HUES64 (cell line): ENCODE results near the gene PRM2.
"Not testable (repeated sequence)": the region's sequence is repeated elsewhere in the genome, so short reads cannot be mapped to it uniquely, and the experiment has no call there.

Experiments
- H3K27ac ChIP-seq: 2 replicates; pipeline ENCODE4 v1.7.0; 2013; ENCODE audit warnings: low read depth, low read length, inconsistent platforms
- H3K27me3 ChIP-seq: 2 replicates; pipeline ENCODE4 v1.6.1; 2013; ENCODE audit warnings: mild to moderate bottlenecking, low read length; ENCODE audit not compliant: insufficient read depth
- H3K36me3 ChIP-seq: 2 replicates; pipeline ENCODE4 v1.6.1; 2013; ENCODE audit warnings: mild to moderate bottlenecking, low read length; ENCODE audit not compliant: insufficient read depth
- H3K4me1 ChIP-seq: 2 replicates; pipeline ENCODE4 v1.6.1; 2013; ENCODE audit warnings: mild to moderate bottlenecking, low read length, moderate library complexity; ENCODE audit not compliant: insufficient read depth
- H3K4me3 ChIP-seq: 2 replicates; pipeline ENCODE4 v1.5.1; 2013; ENCODE audit warnings: mild to moderate bottlenecking, low read length, moderate library complexity
- H3K9ac ChIP-seq: 2 replicates; pipeline ENCODE4 v1.6.1; 2013; ENCODE audit warnings: mild to moderate bottlenecking, low read depth, low read length
- H3K9me3 ChIP-seq: 2 replicates; pipeline ENCODE4 v1.6.1; 2013; ENCODE audit warnings: low read depth, low read length; ENCODE audit not compliant: insufficient read depth
- WGBS: fragments of 150-250, 120-280 bp; methylation state at CpG from one replicate; pipeline ENCODE4 v1.1.7; 2013; ENCODE audit warnings: missing lambda C conversion rate; 5-methylcytosine and 5-hydroxymethylcytosine counted together

The PRM2 gene

GRCh38 chr16:11306381-11306780, 30.1 kb upstream of the PRM2 start:
- Histone ChIP-seq H3K4me3 (no peak overlapping the region), H3K36me3 (no peaks in the 10 kb centered on the region), H3K9me3 (no peaks in the 10 kb centered on the region), H3K4me1 (no peaks in the 10 kb centered on the region), H3K27ac (no peak overlapping the region), H3K27me3 (no peaks in the 10 kb centered on the region), H3K9ac (no peak overlapping the region)
- WGBS = 76% methylated on average over 5 of the region's 8 CpGs

DNA sequence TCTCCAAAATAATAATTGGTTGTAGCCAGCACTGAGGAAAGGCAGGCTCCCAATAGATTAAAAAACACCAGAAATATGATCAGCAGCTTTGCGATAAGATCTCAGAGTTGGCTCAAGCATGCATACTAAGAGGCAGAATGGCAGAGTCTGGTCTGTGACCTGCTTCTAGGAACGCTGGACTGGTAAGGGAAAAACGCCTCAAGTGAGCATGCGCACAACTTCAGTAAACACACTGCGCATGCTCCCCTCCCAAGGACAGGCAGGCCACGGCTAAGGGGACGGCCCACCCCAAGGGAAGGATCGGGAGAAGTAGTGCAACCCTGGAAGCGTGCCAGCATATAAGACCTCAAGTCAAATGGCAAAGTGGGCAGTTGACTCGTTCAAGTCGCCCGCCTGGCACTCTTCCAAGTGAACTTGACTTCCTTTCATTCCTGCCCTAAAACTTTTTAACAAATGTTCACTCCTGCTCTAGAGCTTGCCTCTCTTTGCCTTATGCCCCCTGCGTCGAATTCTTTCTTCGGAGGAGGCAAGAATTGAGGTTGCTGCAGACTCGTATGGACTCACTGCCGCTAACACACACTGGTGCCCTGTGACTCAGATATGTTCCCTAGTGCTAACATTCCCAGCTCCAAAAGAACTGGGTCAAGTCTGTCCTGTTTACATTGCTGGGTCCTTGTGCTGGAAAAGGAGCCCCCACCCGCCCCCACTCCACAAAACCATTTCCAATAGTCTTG, 27.3 kb upstream of the PRM2 start:
- Histone ChIP-seq H3K27ac (no peak overlapping the region), H3K27me3 (no peaks in the 10 kb centered on the region), H3K4me3 (no peak overlapping the region), H3K9ac (no peak overlapping the region), H3K36me3 (no peaks in the 10 kb centered on the region), H3K4me1 (no peaks in the 10 kb centered on the region), H3K9me3 (no peaks in the 10 kb centered on the region)
- 93% methylated on average over 18 of the region's 18 CpGs for WGBS

DNA sequence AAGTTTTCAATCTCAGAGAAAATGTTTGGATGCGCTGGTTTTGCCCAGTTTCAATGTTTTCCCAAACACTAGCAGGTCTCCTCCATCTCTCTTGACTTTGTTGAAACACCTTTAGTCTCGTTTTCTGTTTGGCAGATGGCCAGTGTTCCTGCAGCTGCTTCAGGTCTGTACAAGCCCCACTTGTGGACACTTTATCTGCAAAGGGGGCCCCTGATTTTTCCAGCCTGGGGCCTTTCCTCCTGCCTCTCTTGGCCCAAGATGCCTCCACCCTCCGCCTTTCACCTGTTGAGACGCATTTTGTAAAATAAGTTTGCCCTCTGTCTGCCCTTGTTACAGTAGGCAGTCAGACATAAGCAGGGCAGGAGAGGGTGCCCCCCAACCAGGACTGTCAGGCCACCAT, 26.7 kb upstream of the PRM2 start:
- Histone ChIP-seq H3K27me3 (no peaks in the 10 kb centered on the region), H3K9me3 (no peaks in the 10 kb centered on the region), H3K4me3 (no peak overlapping the region), H3K9ac (no peak overlapping the region), H3K27ac (no peak overlapping the region), H3K4me1 (no peaks in the 10 kb centered on the region), H3K36me3 (no peaks in the 10 kb centered on the region)
- 96% methylated on average over 4 of the region's 4 CpGs for WGBS

DNA sequence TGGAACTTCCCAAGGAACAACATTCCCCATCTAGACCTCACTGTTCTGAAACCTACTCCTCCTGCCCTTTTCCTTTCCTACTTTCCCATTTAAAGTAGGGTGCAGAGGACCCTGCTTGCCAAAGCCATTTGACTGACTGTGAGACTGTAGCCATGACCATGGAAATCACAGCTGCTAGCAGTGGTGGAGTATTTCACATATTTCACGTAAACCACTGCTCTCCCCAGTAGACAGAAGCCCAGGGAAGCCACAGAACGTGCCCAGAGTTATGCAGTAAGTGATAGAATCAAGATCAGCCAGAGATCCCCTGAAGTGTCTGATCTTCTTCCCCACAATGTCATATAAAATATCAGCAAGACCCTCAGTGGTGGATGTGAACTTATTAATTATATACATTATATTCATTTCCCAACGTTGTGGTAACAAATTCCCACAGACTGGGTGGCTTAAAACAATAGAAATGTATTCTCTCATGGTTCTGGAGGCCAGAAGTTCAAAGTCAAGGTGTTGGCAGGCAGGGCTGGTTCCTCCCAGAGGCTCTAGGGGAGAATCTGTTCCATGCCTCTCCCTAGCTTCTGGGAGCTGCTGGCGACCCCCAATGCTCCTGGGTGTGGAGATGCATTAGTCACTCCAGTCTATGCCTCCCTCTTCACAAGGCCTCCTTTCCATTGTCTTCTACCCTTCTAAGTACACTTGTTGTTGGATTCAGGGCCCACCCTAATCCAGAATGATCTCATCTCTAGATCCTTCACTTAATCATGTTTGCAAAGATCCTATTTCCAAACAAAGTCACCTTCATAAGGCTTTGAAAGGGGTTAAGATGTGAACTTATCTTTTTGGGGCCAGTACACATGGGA, 25.6 kb upstream of the PRM2 start:
- no peak overlapping the region for H3K27ac ChIP-seq
- H3K4me3 ChIP-seq = no peak overlapping the region
- H3K9ac ChIP-seq = no peak overlapping the region
- 85% methylated on average over 4 of the region's 4 CpGs for WGBS
- H3K9me3 ChIP-seq = no peaks in the 10 kb centered on the region
- no peaks in the 10 kb centered on the region for H3K27me3 ChIP-seq
- no peaks in the 10 kb centered on the region for H3K36me3 ChIP-seq
- peaks cover 10% of the 10 kb centered on the region for H3K4me1 ChIP-seq

- WGBS = 88% methylated on average over 7 of the region's 7 CpGs
- H3K9ac ChIP-seq = no peak overlapping the region
- peaks cover 17% of the 10 kb centered on the region for H3K4me1 ChIP-seq
- H3K4me3 ChIP-seq = no peak overlapping the region
- H3K27me3 ChIP-seq = no peaks in the 10 kb centered on the region
- H3K9me3 ChIP-seq = no peaks in the 10 kb centered on the region
- H3K27ac ChIP-seq = no peak overlapping the region
- H3K36me3 ChIP-seq = no peaks in the 10 kb centered on the region
These were observed 24.2 kb upstream of the PRM2 start for GRCh38 chr16:11300560-11300892.

DNA sequence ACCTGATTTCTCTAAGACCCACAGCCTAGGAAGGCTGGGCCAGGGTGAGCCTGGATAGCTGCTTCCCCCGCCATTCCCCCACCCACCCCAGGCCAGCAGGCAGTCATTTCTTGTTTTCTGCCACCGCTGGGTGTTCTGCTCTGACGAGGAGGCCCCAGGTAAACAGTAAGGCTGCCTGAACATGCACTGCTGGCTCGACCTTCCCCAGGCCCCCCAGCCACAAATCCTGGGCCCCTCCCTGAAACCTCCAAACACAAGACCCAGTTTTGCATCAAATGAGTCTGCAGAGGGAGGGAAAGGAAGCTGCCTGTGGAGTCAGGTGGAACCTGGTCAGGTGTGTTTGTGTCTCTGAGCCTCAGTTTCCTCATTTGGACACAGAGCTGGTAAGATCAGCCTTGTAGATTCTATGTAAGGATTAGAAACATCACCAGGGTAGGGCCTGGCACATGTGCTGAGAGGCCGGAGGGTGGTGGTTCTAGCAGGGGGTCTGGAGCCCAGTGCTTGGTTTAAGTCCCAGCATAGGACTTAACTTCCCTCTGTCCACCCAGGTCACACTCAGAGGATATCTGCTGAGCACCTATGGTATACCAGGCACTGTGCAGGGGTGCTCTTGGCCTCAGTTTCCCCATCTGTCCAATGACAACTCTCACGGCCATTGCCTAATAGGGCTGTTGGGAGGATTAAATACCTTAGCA, 23.7 kb upstream of the PRM2 start:
- H3K27me3 ChIP-seq = no peaks in the 10 kb centered on the region
- H3K4me1 ChIP-seq = peaks cover 17% of the 10 kb centered on the region
- no peak overlapping the region for H3K4me3 ChIP-seq
- no peak overlapping the region for H3K9ac ChIP-seq
- no peaks in the 10 kb centered on the region for H3K9me3 ChIP-seq
- no peaks in the 10 kb centered on the region for H3K36me3 ChIP-seq
- 82% methylated on average over 6 of the region's 6 CpGs for WGBS
- no peak overlapping the region for H3K27ac ChIP-seq

DNA sequence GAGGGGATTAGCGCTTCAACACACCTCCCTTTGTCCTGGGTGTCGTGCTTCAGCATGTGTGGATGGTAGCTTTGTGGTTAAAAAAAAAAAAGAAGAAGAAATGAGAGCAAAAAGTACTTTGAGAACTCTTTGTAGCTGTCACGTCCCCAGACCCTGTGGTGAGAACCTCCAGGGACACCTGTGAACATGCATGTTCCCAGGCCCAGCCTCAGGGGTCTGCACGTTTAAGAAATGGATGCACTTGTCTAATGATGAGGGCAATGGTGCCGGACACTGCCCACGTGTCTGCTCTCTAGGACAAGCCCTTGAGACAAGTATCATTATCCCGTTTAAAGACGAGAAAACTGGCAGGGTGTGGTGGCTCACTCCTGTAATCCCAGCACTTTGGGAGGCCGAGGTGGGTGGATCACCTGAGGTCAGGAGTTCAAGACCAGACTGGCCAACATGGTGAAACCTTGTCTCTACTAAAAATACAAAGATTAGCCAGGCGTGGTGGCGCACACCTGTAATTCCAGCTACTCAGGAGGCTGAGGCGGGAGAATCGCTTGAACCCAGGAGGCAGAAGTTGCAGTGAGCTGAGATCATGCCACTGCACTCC, 22.8 kb upstream of the PRM2 start:
- not testable (repeated sequence) for H3K27ac ChIP-seq, H3K9me3 ChIP-seq, H3K9ac ChIP-seq, H3K36me3 ChIP-seq, H3K27me3 ChIP-seq, H3K4me3 ChIP-seq
- peaks cover 17% of the 10 kb centered on the region for H3K4me1 ChIP-seq
- WGBS = 91% methylated on average over 13 of the region's 13 CpGs

GRCh38 chr16:11298143-11298900, 22.0 kb upstream of the PRM2 start:
- Histone ChIP-seq H3K36me3 (no peaks in the 10 kb centered on the region), H3K4me1 (peaks cover 17% of the 10 kb centered on the region), H3K9ac (no peak overlapping the region), H3K27me3 (no peaks in the 10 kb centered on the region), H3K4me3 (no peak overlapping the region), H3K27ac (no peak overlapping the region), H3K9me3 (no peaks in the 10 kb centered on the region)
- 93% methylated on average over 5 of the region's 5 CpGs for WGBS

DNA sequence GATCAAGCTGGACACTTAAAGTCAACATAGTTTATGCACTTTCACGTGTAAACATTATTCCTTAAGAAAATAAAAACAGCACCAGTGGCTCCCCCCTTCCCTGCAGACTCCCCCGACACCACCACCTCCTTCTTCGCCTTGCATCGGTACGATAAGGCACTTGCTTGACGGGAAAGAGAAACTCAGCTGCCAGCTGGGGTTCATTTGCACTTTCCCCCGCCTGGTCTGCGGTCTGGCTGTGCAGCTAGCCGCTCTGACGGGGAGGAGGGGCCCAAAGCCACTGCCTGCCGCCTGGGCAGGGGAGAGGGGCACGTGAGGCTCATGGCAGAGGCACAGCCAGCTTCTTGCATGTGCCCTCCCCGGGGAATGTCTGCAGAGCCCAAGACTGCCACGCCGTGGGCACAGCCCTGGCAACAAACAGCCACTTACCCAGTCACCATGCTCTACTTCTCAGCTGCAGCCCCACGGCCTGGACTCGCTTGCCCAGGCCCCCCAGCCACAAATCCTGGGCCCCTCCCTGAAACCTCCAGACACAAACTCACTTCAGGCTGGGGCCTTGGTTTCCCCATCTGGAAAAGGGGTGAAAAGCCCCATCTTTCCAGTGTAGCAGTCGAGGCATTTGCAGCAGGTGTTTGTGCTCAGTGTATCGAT, 21.3 kb upstream of the PRM2 start:
- Histone ChIP-seq H3K9ac (0 out of 2 replicates have a peak overlapping the region, but pooled peaks have one; percentile 1), H3K27me3 (no peaks in the 10 kb centered on the region), H3K36me3 (no peaks in the 10 kb centered on the region), H3K4me1 (peaks cover 17% of the 10 kb centered on the region), H3K9me3 (no peaks in the 10 kb centered on the region), H3K4me3 (no peak overlapping the region), H3K27ac (no peak overlapping the region)
- 29% methylated on average over 19 of the region's 19 CpGs for WGBS

- Histone ChIP-seq H3K9me3 (no peaks in the 10 kb centered on the region), H3K4me1 (peaks cover 17% of the 10 kb centered on the region), H3K4me3 (no peak overlapping the region), H3K36me3 (no peaks in the 10 kb centered on the region), H3K9ac (no peak overlapping the region), H3K27ac (no peak overlapping the region), H3K27me3 (no peaks in the 10 kb centered on the region)
- 79% methylated on average over 9 of the region's 10 CpGs for WGBS
These were observed 20.6 kb upstream of the PRM2 start for GRCh38 chr16:11296706-11297491.
